SW 1271 (cell line): ENCODE results near the gene SCAF11.
"Not testable (repeated sequence)": the region's sequence is repeated elsewhere in the genome, so short reads cannot be mapped to it uniquely, and the experiment has no call there.

ENCODE experiments used
- DNase-seq, 2 experiments: peaks; one replicate each; lab custom pipeline; 2025; lab: John Stamatoyannopoulos, UW

Gene SCAF11, protein sequence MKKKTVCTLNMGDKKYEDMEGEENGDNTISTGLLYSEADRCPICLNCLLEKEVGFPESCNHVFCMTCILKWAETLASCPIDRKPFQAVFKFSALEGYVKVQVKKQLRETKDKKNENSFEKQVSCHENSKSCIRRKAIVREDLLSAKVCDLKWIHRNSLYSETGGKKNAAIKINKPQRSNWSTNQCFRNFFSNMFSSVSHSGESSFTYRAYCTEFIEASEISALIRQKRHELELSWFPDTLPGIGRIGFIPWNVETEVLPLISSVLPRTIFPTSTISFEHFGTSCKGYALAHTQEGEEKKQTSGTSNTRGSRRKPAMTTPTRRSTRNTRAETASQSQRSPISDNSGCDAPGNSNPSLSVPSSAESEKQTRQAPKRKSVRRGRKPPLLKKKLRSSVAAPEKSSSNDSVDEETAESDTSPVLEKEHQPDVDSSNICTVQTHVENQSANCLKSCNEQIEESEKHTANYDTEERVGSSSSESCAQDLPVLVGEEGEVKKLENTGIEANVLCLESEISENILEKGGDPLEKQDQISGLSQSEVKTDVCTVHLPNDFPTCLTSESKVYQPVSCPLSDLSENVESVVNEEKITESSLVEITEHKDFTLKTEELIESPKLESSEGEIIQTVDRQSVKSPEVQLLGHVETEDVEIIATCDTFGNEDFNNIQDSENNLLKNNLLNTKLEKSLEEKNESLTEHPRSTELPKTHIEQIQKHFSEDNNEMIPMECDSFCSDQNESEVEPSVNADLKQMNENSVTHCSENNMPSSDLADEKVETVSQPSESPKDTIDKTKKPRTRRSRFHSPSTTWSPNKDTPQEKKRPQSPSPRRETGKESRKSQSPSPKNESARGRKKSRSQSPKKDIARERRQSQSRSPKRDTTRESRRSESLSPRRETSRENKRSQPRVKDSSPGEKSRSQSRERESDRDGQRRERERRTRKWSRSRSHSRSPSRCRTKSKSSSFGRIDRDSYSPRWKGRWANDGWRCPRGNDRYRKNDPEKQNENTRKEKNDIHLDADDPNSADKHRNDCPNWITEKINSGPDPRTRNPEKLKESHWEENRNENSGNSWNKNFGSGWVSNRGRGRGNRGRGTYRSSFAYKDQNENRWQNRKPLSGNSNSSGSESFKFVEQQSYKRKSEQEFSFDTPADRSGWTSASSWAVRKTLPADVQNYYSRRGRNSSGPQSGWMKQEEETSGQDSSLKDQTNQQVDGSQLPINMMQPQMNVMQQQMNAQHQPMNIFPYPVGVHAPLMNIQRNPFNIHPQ (N-terminal part only)

GRCh38 chr12:45990468-45991283 is at the start of gene SCAF11:
SCAF11 (minus strand) TSS chr12:45990574; CDS start chr12:45964167, 26,407 bp downstream.
- DNase-seq, result peak; percentile 98 to 99

GRCh38 chr12:46037066-46037465 is 46.7 kb upstream of the SCAF11 start:
- DNase-seq, result not testable (repeated sequence)

GRCh38 chr12:46027172-46027571 is 36.8 kb upstream of the SCAF11 start:
- no peak for DNase-seq

GRCh38 chr12:46024099-46024498 is 33.7 kb upstream of the SCAF11 start:
- no peak for DNase-seq

GRCh38 chr12:46020768-46021167 is 30.4 kb upstream of the SCAF11 start:
- no peak for DNase-seq

GRCh38 chr12:46018712-46019111 is 28.3 kb upstream of the SCAF11 start:
- DNase-seq, result not testable (repeated sequence)

DNA sequence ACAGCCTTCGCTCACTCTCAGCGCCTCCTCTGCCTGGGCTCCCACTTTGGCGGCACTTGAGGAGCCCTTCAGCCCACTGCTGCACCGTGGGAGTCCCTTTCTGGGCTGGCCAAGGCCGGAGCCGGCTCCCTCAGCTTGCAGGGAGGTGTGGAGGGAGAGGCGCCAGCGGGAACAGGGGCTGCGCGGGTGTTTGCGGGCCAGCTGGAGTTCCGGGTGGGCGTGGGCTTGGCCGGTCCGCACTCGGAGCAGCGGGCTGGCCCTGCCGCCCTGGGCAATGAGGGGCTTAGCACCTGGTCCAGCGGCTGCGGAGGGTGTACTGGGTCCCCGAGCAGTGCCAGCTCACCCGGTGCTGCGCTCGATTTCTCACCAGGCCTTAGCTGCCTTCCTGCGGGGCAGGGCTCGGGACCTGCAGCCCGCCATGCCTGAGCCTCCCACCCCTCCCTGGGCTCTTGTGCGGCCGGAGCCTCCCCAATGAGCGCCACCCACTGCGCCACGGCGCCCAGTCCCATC is 27.5 kb upstream of the SCAF11 start:
- not testable (repeated sequence) for DNase-seq

DNA sequence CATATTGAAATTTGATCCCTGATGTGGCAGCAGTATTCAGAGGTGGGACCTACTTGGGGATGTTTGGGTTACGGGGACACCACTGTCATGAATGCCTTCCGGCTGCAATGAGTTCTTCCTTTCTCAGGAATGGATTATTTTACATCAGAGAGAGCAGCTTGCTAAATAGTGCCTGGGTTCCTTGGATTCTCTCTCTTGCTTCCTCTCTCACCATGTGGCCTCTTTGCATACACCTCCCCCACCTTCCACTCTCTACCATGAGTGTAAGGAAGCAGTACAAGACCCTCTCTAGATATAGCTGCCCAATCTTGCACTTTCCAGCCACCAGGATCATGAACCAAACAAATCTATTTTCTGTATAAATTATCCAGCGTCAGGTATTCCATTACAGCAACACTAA is 15.4 kb upstream of the SCAF11 start:
- DNase-seq, result no peak

DNA sequence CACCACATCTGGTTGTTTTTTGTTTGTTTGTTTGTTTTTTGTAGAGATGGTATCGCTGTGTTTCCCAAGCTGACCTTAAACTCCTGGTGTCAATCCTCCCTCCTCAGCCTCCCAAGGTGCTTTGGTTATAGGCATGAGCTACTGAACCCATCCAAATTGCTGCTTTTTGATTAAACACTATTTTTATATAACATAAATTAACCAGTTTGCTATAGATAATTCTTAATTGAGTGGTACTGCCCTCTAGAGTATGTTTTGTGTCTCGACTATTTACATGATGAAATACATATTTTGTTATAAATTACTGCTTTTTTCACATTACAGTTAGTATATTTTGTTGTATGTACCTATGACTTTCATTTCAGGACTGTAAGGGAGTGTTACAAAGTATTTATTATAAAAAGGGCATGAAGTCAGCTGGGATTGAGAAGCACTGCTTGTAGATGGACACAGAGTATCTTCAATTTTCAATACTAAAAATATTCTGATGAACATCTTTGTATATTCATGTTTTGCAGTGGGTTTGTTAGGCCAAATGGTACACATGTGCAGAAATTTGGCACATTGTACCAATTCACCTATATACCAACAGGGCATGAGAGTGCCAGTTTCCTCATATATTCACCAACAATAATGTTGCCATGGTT is 14.9 kb upstream of the SCAF11 start:
- peak in 1 of 2 experiments; percentile 38 for DNase-seq

DNA sequence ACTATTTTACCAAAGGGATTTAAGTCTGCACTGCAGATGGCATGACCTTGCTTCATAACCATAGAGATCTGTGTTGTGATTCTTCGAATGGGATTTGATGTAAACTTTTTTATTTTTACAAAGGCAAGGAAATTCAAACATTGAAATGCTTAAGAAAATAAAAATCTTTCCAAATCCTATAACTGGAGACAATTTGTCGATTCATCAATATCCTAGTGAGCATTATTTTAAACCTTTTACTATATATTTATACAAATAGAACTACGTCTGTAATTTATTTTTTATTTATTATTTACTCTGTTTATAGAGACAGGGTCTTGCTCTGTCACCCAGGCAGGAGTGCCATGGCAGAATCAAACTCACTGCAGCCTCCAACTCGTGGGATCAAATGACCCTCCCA is 14.3 kb upstream of the SCAF11 start:
- DNase-seq, result no peak

GRCh38 chr12:46000076-46000475 is 9.7 kb upstream of the SCAF11 start:
- not testable (repeated sequence) for DNase-seq

GRCh38 chr12:45994736-45995135 is 4.4 kb upstream of the SCAF11 start:
- DNase-seq, result no peak

- peak; percentile 69 to 93 for DNase-seq
These were observed 1.2 kb upstream of the SCAF11 start for GRCh38 chr12:45991284-45992249.

GRCh38 chr12:45989721-45990467 is 480 bp downstream of the SCAF11 start:
- DNase-seq, result peak in 1 of 2 experiments; percentile 57

GRCh38 chr12:45989287-45989686 is 1.1 kb downstream of the SCAF11 start:
- no peak for DNase-seq

- DNase-seq, result no peak
These were observed 2.1 kb downstream of the SCAF11 start for GRCh38 chr12:45988264-45988663.

GRCh38 chr12:45987340-45987727 is 3.0 kb downstream of the SCAF11 start:
- no peak for DNase-seq

- no peak for DNase-seq
These were observed 3.6 kb downstream of the SCAF11 start for GRCh38 chr12:45986641-45987339.
